ENCODE results near the gene PRLR. TPM values are rescaled to one million over a fixed set of nuclear protein-coding genes. Genes with fewer than 3 reads are reported as not detected.

Gene PRLR
- total RNA-seq, 6 experiments from 2014 or later: 7.4 to 26.8 (median 15.1) TPM

GRCh38 chr5:35162848-35163709 is 67.2 kb downstream of the PRLR start:
- Histone ChIP-seq H3K27ac (no peak overlapping the region), H3K36me3 (no peaks in the 10 kb centered on the region), H3K27me3 (no peaks in the 10 kb centered on the region), H3K4me1 (peaks cover 0 to 34% (median 8%) of the 10 kb centered on the region in 4 donors), H3K9me3 (no peaks in the 10 kb centered on the region), H3K4me3 (no peak overlapping the region)
- ATAC-seq (no peak), DNase-seq (no peak)
- TF ChIP-seq CTCF (IDR thresholded peaks at IDR 0.05) (no peak), POLR2A (IDR thresholded peaks at IDR 0.05) (no peak)
- 76% methylated on average over 7 of the region's 11 CpGs for WGBS (ENCODE audit: insufficient coverage, low coverage, low lambda C conversion rate, missing lambda C conversion rate)
- intact Hi-C loops (cut with DNase I): no loop called here

GRCh38 chr5:35161652-35162273 is 68.5 kb downstream of the PRLR start:
- TF ChIP-seq POLR2A (IDR thresholded peaks at IDR 0.05) (no peak), CTCF (IDR thresholded peaks at IDR 0.05) (no peak)
- Histone ChIP-seq H3K9me3 (no peaks in the 10 kb centered on the region), H3K36me3 (no peaks in the 10 kb centered on the region), H3K27me3 (no peaks in the 10 kb centered on the region), H3K27ac (no peak overlapping the region), H3K4me1 (peaks cover 0 to 34% (median 8%) of the 10 kb centered on the region in 4 donors), H3K4me3 (no peak overlapping the region)
- DNase-seq (no peak), ATAC-seq (peak in 1 of 4 donors; percentile 40)
- intact Hi-C loops (cut with DNase I): no loop called here
- WGBS (ENCODE audit: insufficient coverage, low coverage, low lambda C conversion rate, missing lambda C conversion rate): 51% methylated on average over 7 of the region's 7 CpGs

- Histone ChIP-seq H3K4me3 (no peak overlapping the region), H3K4me1 (peaks cover 0 to 30% (median 8%) of the 10 kb centered on the region in 4 donors), H3K36me3 (no peaks in the 10 kb centered on the region), H3K27me3 (no peaks in the 10 kb centered on the region), H3K27ac (no peak overlapping the region), H3K9me3 (no peaks in the 10 kb centered on the region)
- DNase-seq (no peak), ATAC-seq (no peak)
- intact Hi-C loops (cut with DNase I): no loop called here
- WGBS (ENCODE audit: insufficient coverage, low coverage, low lambda C conversion rate, missing lambda C conversion rate): 83% methylated on average over 5 of the region's 6 CpGs
- no peak for TF ChIP-seq POLR2A (IDR thresholded peaks at IDR 0.05)
- no peak for TF ChIP-seq CTCF (IDR thresholded peaks at IDR 0.05)
Measured at GRCh38 chr5:35160486-35161116, 69.7 kb downstream of the PRLR start.

GRCh38 chr5:35159370-35159742 is 70.9 kb downstream of the PRLR start:
- 34% methylated on average over 2 of the region's 2 CpGs for WGBS (ENCODE audit: insufficient coverage, low coverage, low lambda C conversion rate, missing lambda C conversion rate)
- no peak overlapping the region for H3K4me3 ChIP-seq
- TF ChIP-seq CTCF (IDR thresholded peaks at IDR 0.05): no peak
- TF ChIP-seq POLR2A (IDR thresholded peaks at IDR 0.05): no peak
- H3K9me3 ChIP-seq: no peaks in the 10 kb centered on the region
- no peaks in the 10 kb centered on the region for H3K27me3 ChIP-seq
- H3K4me1 ChIP-seq: peaks cover 0 to 23% (median 8%) of the 10 kb centered on the region in 4 donors
- H3K36me3 ChIP-seq: no peaks in the 10 kb centered on the region
- intact Hi-C loops (cut with DNase I): no loop called here
- DNase-seq: no peak
- ATAC-seq: peak; percentile 80 to 88 (median 84)
- H3K27ac ChIP-seq: peak overlapping the region in 1 of 3 donors; percentile 8

Measured in right lobe of liver (tissue), 6 donors.